Endothelial cell of umbilical vein (primary cell): ENCODE measurements around the gene CACNA1A. TPM values are rescaled to one million over a fixed set of nuclear protein-coding genes. Genes with fewer than 3 reads are reported as not detected.
"Not testable (repeated sequence)": the region's sequence is repeated elsewhere in the genome, so short reads cannot be mapped to it uniquely, and the experiment has no call there.

Experiments
- BruUV-seq: library from RNA; stranded (reverse); fragments of 400-500 nt; replicated peaks from 2 replicates; lab custom pipeline; 2021; lab: Mats Ljungman, UMichigan
- CTCF ChIA-PET: fragments of 300-600, 350-600 bp; sonication (Branson Sonifier 250); formaldehyde crosslinking; loops from one replicate; lab custom pipeline; 2021; ENCODE audit warnings: antibody characterized with exemption, inconsistent platforms; lab: Charles Lee
- POLR2A ChIA-PET: fragments of 300-600, 350-600 bp; sonication (Branson Sonifier 250); formaldehyde crosslinking; loops from one replicate; lab custom pipeline; 2021; ENCODE audit warnings: antibody characterized with exemption, inconsistent platforms; lab: Charles Lee
- DNase-seq: peaks from one replicate; pipeline ENCODE4 v3.0.0-alpha.2; 2011; ENCODE audit warnings: low read depth, low spot score
- FAIRE-seq: peaks from 2 replicates; lab custom pipeline; 2011; peaks lifted over from hg19 to GRCh38; lab: Jason Lieb, UNC
- H2AFZ ChIP-seq: 2 replicates; pipeline ENCODE4 v1.6.0; 2012; ENCODE audit warnings: low read depth, low read length, control low read depth, inconsistent platforms
- H3K27ac ChIP-seq: 2 replicates; pipeline ENCODE4 v1.5.1; 2011; ENCODE audit warnings: low read depth, mild to moderate bottlenecking, control low read depth, low read length, moderate library complexity; ENCODE audit not compliant: insufficient read depth
- H3K27me3 ChIP-seq, 2 experiments: 2 replicates each; pipeline versions ENCODE4 v1.6.0 to v1.6.1; 2011; ENCODE audit warnings: low read length in 2 of 2, mixed read lengths in 1 of 2; ENCODE audit not compliant: control insufficient read depth in 2 of 2, insufficient read depth in 2 of 2
- H3K36me3 ChIP-seq, 2 experiments: 2 replicates in 1 of 2; 3 replicates in 1 of 2; pipeline ENCODE4 v1.5.1; 2011; ENCODE audit warnings: low read length in 2 of 2, mild to moderate bottlenecking in 1 of 2, moderate library complexity in 1 of 2; ENCODE audit not compliant: control insufficient read depth in 2 of 2, insufficient read depth in 2 of 2; ENCODE audit errors: extremely low read depth in 1 of 2
- H3K4me1 ChIP-seq: 3 replicates; pipeline ENCODE4 v1.5.1; 2011; ENCODE audit warnings: mild to moderate bottlenecking, low read length; ENCODE audit not compliant: control insufficient read depth, insufficient read depth; ENCODE audit errors: extremely low read depth
- H3K4me2 ChIP-seq: 2 replicates; pipeline ENCODE4 v1.6.1; 2011; ENCODE audit warnings: low read length, control low read depth, mixed read lengths; ENCODE audit not compliant: insufficient read depth
- H3K4me3 ChIP-seq, 3 experiments: fragments of 200-600 bp in 1 of 3; sonication (generic), shearing (Covaris generic) in 1 of 3; replicated peaks in 1 of 3; 2 replicates each; pipeline ENCODE4 v1.5.1; 2011 to 2016; ENCODE audit warnings: control low read depth in 3 of 3, low read length in 3 of 3, mild to moderate bottlenecking in 2 of 3, inconsistent platforms in 1 of 3, low read depth in 1 of 3, moderate library complexity in 1 of 3; ENCODE audit not compliant: insufficient read depth in 1 of 3
- H3K79me2 ChIP-seq: 2 replicates; pipeline ENCODE4 v1.6.0; 2012; ENCODE audit warnings: low read length, inconsistent platforms; ENCODE audit not compliant: control insufficient read depth, insufficient read depth
- H3K9ac ChIP-seq: replicated peaks from 2 replicates; pipeline ENCODE3; 2011; ENCODE audit warnings: low read length, control low read depth; ENCODE audit not compliant: insufficient read depth; ENCODE audit errors: extremely low read depth
- H3K9me1 ChIP-seq: replicated peaks from 3 replicates; pipeline ENCODE4 v1.6.0; 2011; ENCODE audit warnings: mild to moderate bottlenecking, low read length; ENCODE audit not compliant: control insufficient read depth, insufficient read depth; ENCODE audit errors: extremely low read depth
- H3K9me3 ChIP-seq: replicated peaks from 2 replicates; pipeline ENCODE4 v1.5.1; 2012; ENCODE audit warnings: low read length, inconsistent platforms; ENCODE audit not compliant: control insufficient read depth, insufficient read depth
- H4K20me1 ChIP-seq: replicated peaks from 2 replicates; pipeline ENCODE3; 2011; ENCODE audit warnings: mild to moderate bottlenecking, low read length; ENCODE audit not compliant: control insufficient read depth, insufficient read depth; ENCODE audit errors: extremely low read depth
- FOS ChIP-seq: IDR thresholded peaks from 2 replicates; pipeline ENCODE4 v1.6.1; 2011; ENCODE audit warnings: mild to moderate bottlenecking, low read length, moderate library complexity, borderline replicate concordance; ENCODE audit not compliant: insufficient read depth
- GATA2 ChIP-seq: IDR thresholded peaks from 2 replicates; pipeline ENCODE4 v1.7.0; 2011; ENCODE audit warnings: low read depth, mild to moderate bottlenecking, moderate library complexity, mixed read lengths, low read length; ENCODE audit not compliant: insufficient read length, insufficient read depth
- dilution Hi-C: fragments of 300-500 bp; cut with MboI; formaldehyde crosslinking; loops from one replicate; pipeline ENCODE4 v1.15.0; 2019; ENCODE audit warnings: low sequenced_read_pairs; ENCODE audit not compliant: extremely low pct_ligation_motif_present
- intact Hi-C: fragments of 100-400 bp; cut with micrococcal nuclease; formaldehyde crosslinking; loops from one replicate; pipeline ENCODE4 v1.10.0; 2022
- polyA plus RNA-seq, 4 experiments: library from polyadenylated mRNA; depleted of rRNA in 3 of 4; stranded (reverse) in 3 of 4; unstranded in 1 of 4; fragments of >200 nt; gene quantifications; 2 replicates each; pipeline versions ENCODE4 v1.2.1 to v1.2.3, GENCODE V29; 2011 to 2012; ENCODE audit warnings: missing spikeins in 1 of 4
- total RNA-seq: library from RNA; stranded (reverse); gene quantifications from 2 replicates; pipeline ENCODE4 v1.2.3, GENCODE V29; 2021

Gene CACNA1A
- total and polyA plus RNA-seq, 2 donors (not counting 3 experiments of a cell fraction or from before 2014, with no cell fraction given) = 0.17 to 0.38 TPM

- no peaks in the 10 kb centered on the region for H3K79me2 ChIP-seq
- intact Hi-C loops = loop anchor here (5.0 kb wide), 1 partner anchor 563 kb away; no protein-coding TSS in a partner anchor
- CTCF ChIA-PET = interaction anchor here (1.2 to 2.0 kb wide), 4 partner anchors 18 to 192 kb away, joined by 4 read pairs; no protein-coding TSS in a partner anchor
- no TSS peak for BruUV-seq
- H3K4me3 ChIP-seq = no peak overlapping the region
- dilution Hi-C loops = no loop called here
- FAIRE-seq (no peak), DNase-seq (no peak)
- peaks cover 40% of the 10 kb centered on the region for H3K4me1 ChIP-seq
- no peak overlapping the region for H3K4me2 ChIP-seq
- no peaks in the 10 kb centered on the region for H3K27me3 ChIP-seq
- H3K9ac ChIP-seq = no peak overlapping the region
- no peak overlapping the region for H3K27ac ChIP-seq
- no peaks in the 10 kb centered on the region for H3K9me1 ChIP-seq
- no peaks in the 10 kb centered on the region for H4K20me1 ChIP-seq
- POLR2A ChIA-PET = interaction anchor here (1.8 kb wide), 1 partner anchor 18 kb away, joined by 5 read pairs; no protein-coding TSS in a partner anchor
- no peaks in the 10 kb centered on the region for H3K36me3 ChIP-seq
- no peaks in the 10 kb centered on the region for H3K9me3 ChIP-seq
- H2AFZ ChIP-seq = peak overlapping the region; percentile 8
- no peak for TF ChIP-seq GATA2
- peak; percentile 15 for TF ChIP-seq FOS
Observed at GRCh38 chr19:13169769-13170168, 336.5 kb downstream of the CACNA1A start.

DNA sequence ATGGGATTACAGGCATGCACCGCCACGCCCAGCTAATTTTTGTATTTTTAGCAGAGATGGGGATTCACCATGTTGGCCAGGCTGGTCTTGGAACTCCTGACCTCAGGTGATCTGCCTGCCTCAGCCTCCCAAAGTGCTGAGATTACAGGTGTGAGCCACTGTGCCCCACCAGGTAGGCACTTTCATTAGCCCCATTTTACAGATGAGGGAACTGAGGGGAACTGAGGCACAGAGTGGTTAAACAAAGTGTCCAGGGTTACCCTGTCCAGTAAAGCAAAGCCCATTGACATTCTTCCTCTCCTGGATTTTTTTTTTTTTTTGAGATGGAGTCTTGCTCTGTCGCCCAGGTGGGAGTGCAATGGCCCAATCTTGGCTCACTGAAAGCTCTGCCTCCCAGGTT is 340.1 kb downstream of the CACNA1A start:
- DNase-seq, FAIRE-seq, dilution Hi-C loops: not testable (repeated sequence)

More for the DNA sequence above, 340.1 kb downstream of the CACNA1A start:
- not testable (repeated sequence) for H2AFZ ChIP-seq, H3K4me2 ChIP-seq, H3K9ac ChIP-seq, H3K27me3 ChIP-seq, H4K20me1 ChIP-seq, H3K9me1 ChIP-seq, H3K36me3 ChIP-seq, BruUV-seq, H3K79me2 ChIP-seq, H3K9me3 ChIP-seq, H3K4me3 ChIP-seq
- H3K27ac ChIP-seq = peak overlapping the region; percentile 99
- intact Hi-C loops = loop anchor here (5.0 kb wide), 1 partner anchor 566 kb away; no protein-coding TSS in a partner anchor
- H3K4me1 ChIP-seq = peaks cover 50% of the 10 kb centered on the region
- ChIA-PET POLR2A (interaction anchor here (1.9 kb wide), 1 partner anchor 11 kb away, joined by 8 read pairs; no protein-coding TSS in a partner anchor), CTCF (interaction anchor here (0.8 to 1.3 kb wide), 2 partner anchors 11 to 27 kb away, joined by 3 read pairs; no protein-coding TSS in a partner anchor)
